ENCODE measurements around the gene OR6C4.
"Not testable (repeated sequence)": the region's sequence is repeated elsewhere in the genome, so short reads cannot be mapped to it uniquely, and the experiment has no call there.

Gene OR6C4

DNA sequence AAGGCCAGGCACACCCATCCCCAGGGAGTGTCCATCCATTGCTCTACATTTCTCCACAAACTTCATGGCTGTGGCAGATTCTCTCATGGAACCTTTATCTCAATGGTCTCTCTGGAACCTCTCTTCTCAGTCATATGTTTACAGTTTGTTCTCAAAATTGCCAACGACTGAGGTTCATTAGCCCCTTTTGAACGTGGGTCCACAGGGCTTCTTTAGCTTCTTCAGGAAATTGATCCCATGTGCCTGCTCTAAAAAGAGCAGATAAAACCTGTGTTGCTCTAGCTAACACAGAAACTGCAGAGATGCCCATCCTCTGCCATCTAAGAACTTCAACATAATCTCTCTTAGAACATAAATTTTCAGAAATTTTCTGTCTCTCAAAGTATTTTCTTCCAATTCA, at the start of gene OR6C4:
Gene OR6C4 (plus strand): TSS at position 301 of the 400 bp plus-strand sequence. CDS start 1,625 bp downstream, outside the sequence.
- peaks cover 4% of the 10 kb centered on the region for H3K9me3 ChIP-seq (ENCODE audit: control insufficient read depth, low read depth, low read length)
- no peak within 1 kb of the TSS for H3K4me3 ChIP-seq (ENCODE audit: low read length)
- H3K9ac ChIP-seq (ENCODE audit: low read length), result no peak within 1 kb of the TSS
- no peaks in the 10 kb centered on the region for H3K4me1 ChIP-seq (ENCODE audit: control insufficient read depth, low read depth, low read length)
- no peaks in the 10 kb centered on the region for H3K27me3 ChIP-seq (ENCODE audit: control insufficient read depth, insufficient read depth, low read length)
- no peaks in the 10 kb centered on the region for H3K36me3 ChIP-seq (ENCODE audit: control insufficient read depth, low read depth, low read length)
- H3K27ac ChIP-seq (ENCODE audit: low read length), result no peak within 1 kb of the TSS

DNA sequence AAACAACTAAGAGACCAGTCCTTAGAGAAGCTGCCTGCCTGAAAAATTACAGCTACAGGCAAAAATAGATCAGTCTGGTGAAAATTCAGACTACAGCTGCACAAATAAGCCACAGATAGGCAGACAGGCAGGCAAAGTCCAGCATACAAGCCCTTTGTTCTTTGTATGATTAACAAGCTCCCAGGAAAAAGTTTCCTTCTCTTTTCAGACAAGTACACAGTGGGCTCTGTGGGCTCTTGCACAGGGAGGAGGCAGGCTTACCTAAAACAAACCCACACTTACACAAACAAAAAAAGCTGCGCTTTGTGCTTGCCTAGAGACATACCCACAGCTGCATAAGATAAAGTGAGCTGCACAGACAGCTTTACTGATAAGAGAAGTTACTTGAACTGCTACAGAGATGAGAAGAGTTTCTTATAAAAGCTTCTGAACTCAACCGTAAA, 49.6 kb upstream of the OR6C4 start:
- H3K9ac ChIP-seq (ENCODE audit: low read length), result no peak overlapping the region

DNA sequence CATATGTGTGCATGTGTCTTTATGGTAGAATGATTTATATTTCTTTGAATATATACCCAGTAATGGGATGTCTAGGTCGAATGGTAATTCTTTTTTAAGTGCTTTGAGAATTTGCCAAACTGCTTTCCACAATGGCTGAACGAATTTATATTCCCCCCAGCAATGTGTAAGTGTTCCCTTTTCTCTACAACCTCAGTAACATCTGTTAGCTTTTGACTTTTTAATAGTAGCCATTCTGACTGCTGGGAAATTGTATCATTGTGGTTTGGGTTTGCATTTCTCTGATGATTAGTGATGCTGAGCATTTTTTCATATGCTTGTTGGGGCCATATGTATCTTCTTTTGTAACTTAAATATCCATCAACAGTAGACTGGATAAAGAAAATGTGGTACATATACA, 47.8 kb upstream of the OR6C4 start:
- Histone ChIP-seq H3K36me3 (ENCODE audit: control insufficient read depth, low read depth, low read length) (no peaks in the 10 kb centered on the region), H3K27me3 (ENCODE audit: control insufficient read depth, insufficient read depth, low read length) (no peaks in the 10 kb centered on the region), H3K4me3 (ENCODE audit: low read length) (no peak overlapping the region), H3K9me3 (ENCODE audit: control insufficient read depth, low read depth, low read length) (no peaks in the 10 kb centered on the region), H3K9ac (ENCODE audit: low read length) (no peak overlapping the region), H3K4me1 (ENCODE audit: control insufficient read depth, low read depth, low read length) (no peaks in the 10 kb centered on the region), H3K27ac (ENCODE audit: low read length) (no peak overlapping the region)

More for the DNA sequence above, 49.6 kb upstream of the OR6C4 start:
- no peaks in the 10 kb centered on the region for H3K4me1 ChIP-seq (ENCODE audit: control insufficient read depth, low read depth, low read length)
- H3K27me3 ChIP-seq (ENCODE audit: control insufficient read depth, insufficient read depth, low read length), result no peaks in the 10 kb centered on the region
- no peaks in the 10 kb centered on the region for H3K9me3 ChIP-seq (ENCODE audit: control insufficient read depth, low read depth, low read length)
- H3K36me3 ChIP-seq (ENCODE audit: control insufficient read depth, low read depth, low read length), result no peaks in the 10 kb centered on the region
- H3K4me3 ChIP-seq (ENCODE audit: low read length), result no peak overlapping the region
- H3K27ac ChIP-seq (ENCODE audit: low read length), result no peak overlapping the region

DNA sequence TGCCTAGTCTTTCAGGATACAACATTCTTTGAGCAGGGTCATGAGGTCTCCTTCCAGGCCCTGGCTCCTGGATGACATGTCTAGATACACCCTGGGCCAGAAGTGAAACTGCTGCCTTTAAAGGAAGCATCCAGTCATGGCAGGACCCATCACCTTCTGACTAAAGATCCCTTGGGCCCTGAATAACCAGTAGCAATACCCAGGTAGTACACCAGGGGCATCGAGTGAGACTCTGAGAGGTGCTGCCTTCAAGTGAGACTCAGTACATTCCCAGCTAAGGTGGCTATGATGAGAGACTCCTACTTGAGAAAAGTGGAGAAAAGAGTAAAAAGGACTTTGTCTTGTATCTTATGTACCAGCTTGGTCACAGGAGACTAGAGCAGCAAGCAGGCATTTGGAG, 33.7 kb upstream of the OR6C4 start:
- Histone ChIP-seq H3K27ac (ENCODE audit: low read length) (no peak overlapping the region), H3K9me3 (ENCODE audit: control insufficient read depth, low read depth, low read length) (no peaks in the 10 kb centered on the region), H3K27me3 (ENCODE audit: control insufficient read depth, insufficient read depth, low read length) (no peaks in the 10 kb centered on the region), H3K9ac (ENCODE audit: low read length) (no peak overlapping the region), H3K4me1 (ENCODE audit: control insufficient read depth, low read depth, low read length) (no peaks in the 10 kb centered on the region), H3K4me3 (ENCODE audit: low read length) (no peak overlapping the region), H3K36me3 (ENCODE audit: control insufficient read depth, low read depth, low read length) (no peaks in the 10 kb centered on the region)

DNA sequence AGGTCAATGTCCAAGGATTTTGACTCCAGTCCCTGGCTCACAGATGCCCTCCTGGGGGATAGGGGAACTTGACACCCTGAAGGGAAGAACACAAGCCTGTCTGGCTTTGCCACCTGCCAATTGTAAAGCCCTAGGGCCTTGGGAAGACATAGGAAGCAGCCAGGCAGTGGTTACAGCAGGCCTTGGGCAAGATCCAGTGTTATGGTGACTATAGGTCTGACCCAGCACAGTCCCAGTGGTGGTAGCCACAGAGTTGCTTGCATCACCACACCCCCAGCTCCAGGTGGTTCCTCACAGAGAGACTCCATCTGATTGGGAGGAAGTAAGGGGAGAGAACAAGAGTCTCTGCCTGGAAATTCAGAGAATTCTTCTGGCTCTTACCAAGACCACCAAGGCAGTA, 33.0 kb upstream of the OR6C4 start:
- H3K36me3 ChIP-seq (ENCODE audit: control insufficient read depth, low read depth, low read length), result no peaks in the 10 kb centered on the region
- no peak overlapping the region for H3K4me3 ChIP-seq (ENCODE audit: low read length)

DNA sequence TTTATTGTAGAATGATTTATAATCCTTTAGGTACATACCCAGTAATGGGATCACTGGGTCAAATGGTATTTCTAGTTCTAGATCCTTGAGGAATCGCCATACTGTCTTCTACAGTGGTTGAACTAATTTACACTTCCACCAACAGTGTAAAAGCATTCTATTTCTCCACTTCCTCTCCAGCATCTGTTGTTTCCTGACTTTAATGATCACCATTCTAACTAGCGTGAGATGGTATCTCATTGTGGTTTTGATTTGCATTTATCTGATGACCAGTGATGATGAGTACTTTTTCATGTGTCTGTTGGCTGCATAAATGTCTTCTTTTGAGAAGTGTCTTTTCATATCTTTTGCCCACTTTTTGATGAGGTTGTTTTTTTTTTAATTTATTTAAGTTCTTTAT, 1.2 kb upstream of the OR6C4 start:
- not testable (repeated sequence) for H3K27me3 ChIP-seq (ENCODE audit: control insufficient read depth, insufficient read depth, low read length); H3K9ac ChIP-seq (ENCODE audit: low read length); H3K36me3 ChIP-seq (ENCODE audit: control insufficient read depth, low read depth, low read length); H3K4me1 ChIP-seq (ENCODE audit: control insufficient read depth, low read depth, low read length); H3K27ac ChIP-seq (ENCODE audit: low read length); H3K9me3 ChIP-seq (ENCODE audit: control insufficient read depth, low read depth, low read length); H3K4me3 ChIP-seq (ENCODE audit: low read length)

More for the DNA sequence above, 33.0 kb upstream of the OR6C4 start:
- no peaks in the 10 kb centered on the region for H3K9me3 ChIP-seq (ENCODE audit: control insufficient read depth, low read depth, low read length)
- no peaks in the 10 kb centered on the region for H3K27me3 ChIP-seq (ENCODE audit: control insufficient read depth, insufficient read depth, low read length)
- H3K4me1 ChIP-seq (ENCODE audit: control insufficient read depth, low read depth, low read length), result no peaks in the 10 kb centered on the region
- no peak overlapping the region for H3K9ac ChIP-seq (ENCODE audit: low read length)
- H3K27ac ChIP-seq (ENCODE audit: low read length), result no peak overlapping the region

DNA sequence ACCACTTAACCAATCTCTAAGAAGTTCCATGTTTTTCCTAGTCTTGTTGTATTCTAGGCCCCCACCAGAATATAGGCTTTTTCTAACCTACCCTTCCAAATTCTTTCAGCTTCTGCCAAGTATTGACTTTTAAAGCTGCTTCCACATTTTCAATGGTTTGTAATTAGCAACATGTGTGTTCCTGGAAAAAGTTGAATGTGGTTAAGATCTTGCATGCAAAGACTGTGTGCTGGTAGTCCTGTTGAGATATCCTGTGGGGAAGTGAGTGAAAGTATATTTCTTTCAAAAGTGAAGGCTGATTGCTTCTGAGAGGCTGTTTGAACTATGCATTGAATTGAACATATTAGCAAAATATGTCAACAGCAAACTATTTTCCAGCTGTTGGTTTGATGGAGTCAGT, 646 bp upstream of the OR6C4 start:
- Histone ChIP-seq H3K36me3 (ENCODE audit: control insufficient read depth, low read depth, low read length) (no peaks in the 10 kb centered on the region), H3K27ac (ENCODE audit: low read length) (no peak overlapping the region), H3K27me3 (ENCODE audit: control insufficient read depth, insufficient read depth, low read length) (no peaks in the 10 kb centered on the region), H3K9ac (ENCODE audit: low read length) (no peak overlapping the region), H3K4me1 (ENCODE audit: control insufficient read depth, low read depth, low read length) (no peaks in the 10 kb centered on the region), H3K4me3 (ENCODE audit: low read length) (no peak overlapping the region), H3K9me3 (ENCODE audit: control insufficient read depth, low read depth, low read length) (peaks cover 4% of the 10 kb centered on the region)

DNA sequence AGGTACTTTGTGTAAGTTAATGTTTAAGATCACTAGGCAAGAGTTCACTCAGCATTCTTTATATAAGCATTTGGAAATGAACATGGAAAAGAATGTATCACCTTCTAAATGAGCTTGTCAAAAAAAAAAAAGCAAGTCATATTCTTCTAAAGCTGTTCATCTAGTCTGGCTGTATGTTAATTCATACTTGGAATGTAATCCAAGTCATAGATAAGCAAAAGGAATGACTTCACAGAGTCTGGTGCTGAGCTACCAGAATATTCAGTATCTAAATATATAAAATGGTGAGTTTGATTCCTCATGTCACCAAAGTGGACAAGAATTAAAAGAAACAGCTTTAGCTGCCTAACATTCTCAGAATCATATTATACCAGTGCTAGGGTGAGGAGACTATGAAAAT, 4.9 kb downstream of the OR6C4 start:
- H3K9ac ChIP-seq (ENCODE audit: low read length), result no peak overlapping the region
- H3K4me1 ChIP-seq (ENCODE audit: control insufficient read depth, low read depth, low read length), result no peaks in the 10 kb centered on the region
- H3K27ac ChIP-seq (ENCODE audit: low read length), result no peak overlapping the region
- no peaks in the 10 kb centered on the region for H3K36me3 ChIP-seq (ENCODE audit: control insufficient read depth, low read depth, low read length)
- H3K4me3 ChIP-seq (ENCODE audit: low read length), result no peak overlapping the region
- H3K9me3 ChIP-seq (ENCODE audit: control insufficient read depth, low read depth, low read length), result peaks cover 3% of the 10 kb centered on the region
- no peaks in the 10 kb centered on the region for H3K27me3 ChIP-seq (ENCODE audit: control insufficient read depth, insufficient read depth, low read length)

DNA sequence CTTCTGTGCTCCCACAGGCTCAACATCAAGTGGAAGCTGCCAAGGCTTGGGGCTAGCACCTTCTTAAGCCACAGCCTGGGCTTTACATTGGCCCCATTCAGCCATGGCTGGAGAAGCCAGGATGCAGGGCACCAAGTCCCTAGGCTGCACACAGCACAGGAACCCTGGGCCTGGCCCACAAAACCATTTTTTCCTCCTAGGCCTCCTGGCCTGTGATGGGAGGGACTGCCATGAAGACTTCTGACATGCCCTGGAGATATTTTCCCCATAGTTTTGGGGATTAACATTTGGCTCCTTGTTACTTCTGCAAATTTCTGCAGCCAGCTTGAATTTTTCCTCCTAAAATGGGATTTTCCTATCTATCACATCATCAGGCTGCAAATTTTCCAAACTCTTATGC, 20.7 kb downstream of the OR6C4 start:
- not testable (repeated sequence) for H3K27ac ChIP-seq (ENCODE audit: low read length); H3K36me3 ChIP-seq (ENCODE audit: control insufficient read depth, low read depth, low read length); H3K4me1 ChIP-seq (ENCODE audit: control insufficient read depth, low read depth, low read length); H3K27me3 ChIP-seq (ENCODE audit: control insufficient read depth, insufficient read depth, low read length); H3K9ac ChIP-seq (ENCODE audit: low read length); H3K4me3 ChIP-seq (ENCODE audit: low read length)
- H3K9me3 ChIP-seq (ENCODE audit: control insufficient read depth, low read depth, low read length), result peaks cover 15% of the 10 kb centered on the region

DNA sequence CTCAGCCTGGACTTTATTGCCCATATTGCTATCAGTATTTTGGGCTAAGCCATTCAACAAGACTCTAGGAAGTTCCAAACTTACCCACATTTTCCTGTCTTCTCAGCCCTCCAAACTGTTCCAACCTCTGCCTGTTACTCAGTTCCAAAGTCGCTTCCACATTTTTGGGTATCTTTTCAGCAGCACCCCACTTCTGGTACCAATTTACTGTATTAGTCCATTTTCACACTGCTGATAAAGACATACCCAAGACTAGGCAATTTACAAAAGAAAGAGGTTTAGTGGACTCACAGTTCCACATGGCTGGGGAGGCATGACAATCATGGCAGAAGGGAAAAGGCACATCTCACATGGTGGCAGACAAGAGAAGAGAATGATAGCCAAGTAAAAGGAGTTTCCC, 21.3 kb downstream of the OR6C4 start:
- peaks cover 15% of the 10 kb centered on the region for H3K9me3 ChIP-seq (ENCODE audit: control insufficient read depth, low read depth, low read length)
- H3K36me3 ChIP-seq (ENCODE audit: control insufficient read depth, low read depth, low read length); H3K4me3 ChIP-seq (ENCODE audit: low read length); H3K4me1 ChIP-seq (ENCODE audit: control insufficient read depth, low read depth, low read length); H3K27ac ChIP-seq (ENCODE audit: low read length); H3K27me3 ChIP-seq (ENCODE audit: control insufficient read depth, insufficient read depth, low read length); H3K9ac ChIP-seq (ENCODE audit: low read length): not testable (repeated sequence)

DNA sequence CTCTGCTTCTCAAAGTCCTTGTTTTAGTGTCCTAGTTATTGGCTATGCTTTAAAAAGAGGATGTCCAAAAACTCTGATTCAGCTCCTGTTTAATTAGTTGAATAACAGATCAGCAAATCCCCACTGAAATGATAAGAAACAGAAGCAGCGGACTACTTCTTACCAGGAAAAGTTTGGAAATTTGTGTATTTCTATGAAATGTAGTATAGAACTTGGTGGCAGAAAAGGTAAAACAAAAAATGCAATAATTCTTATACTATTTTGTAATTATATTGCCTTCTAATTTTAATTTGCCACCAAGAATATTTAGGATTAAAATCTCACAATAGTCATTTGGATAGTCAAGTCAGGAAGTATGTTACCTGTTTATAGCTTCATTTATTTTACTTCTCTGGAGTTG, 22.8 kb downstream of the OR6C4 start, which contains the start of gene OR2AP1:
Gene OR2AP1 (plus strand): TSS at position 301 of the 400 bp plus-strand sequence. CDS start 1,947 bp downstream, outside the sequence.
- Histone ChIP-seq H3K4me1 (ENCODE audit: control insufficient read depth, low read depth, low read length) (no peaks in the 10 kb centered on the region), H3K9ac (ENCODE audit: low read length) (no peak within 1 kb of the TSS), H3K27ac (ENCODE audit: low read length) (no peak within 1 kb of the TSS), H3K4me3 (ENCODE audit: low read length) (no peak within 1 kb of the TSS), H3K27me3 (ENCODE audit: control insufficient read depth, insufficient read depth, low read length) (no peaks in the 10 kb centered on the region), H3K36me3 (ENCODE audit: control insufficient read depth, low read depth, low read length) (no peaks in the 10 kb centered on the region), H3K9me3 (ENCODE audit: control insufficient read depth, low read depth, low read length) (peaks cover 15% of the 10 kb centered on the region)

DNA sequence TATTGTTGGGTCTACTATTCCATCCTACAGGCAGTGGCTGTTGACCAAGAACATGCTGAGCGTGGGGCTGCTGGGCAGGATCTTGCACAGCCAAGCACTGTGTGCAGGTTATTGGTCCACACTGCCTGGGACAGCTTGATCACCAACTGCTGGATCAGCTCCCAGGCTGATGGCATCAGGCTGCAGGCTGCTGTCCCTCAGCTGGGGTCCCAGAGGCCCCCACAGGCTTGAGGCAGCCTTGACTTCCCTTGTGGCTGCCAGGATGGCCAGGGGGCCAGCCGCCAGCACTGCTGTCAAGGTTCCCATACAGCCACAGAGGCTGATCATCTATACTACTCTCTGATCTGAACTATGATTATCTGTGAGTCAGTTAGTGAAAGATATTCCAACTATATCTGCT, 32.7 kb downstream of the OR6C4 start:
- Histone ChIP-seq H3K27me3 (ENCODE audit: control insufficient read depth, insufficient read depth, low read length) (no peaks in the 10 kb centered on the region), H3K9me3 (ENCODE audit: control insufficient read depth, low read depth, low read length) (no peaks in the 10 kb centered on the region), H3K4me1 (ENCODE audit: control insufficient read depth, low read depth, low read length) (no peaks in the 10 kb centered on the region), H3K27ac (ENCODE audit: low read length) (no peak overlapping the region), H3K36me3 (ENCODE audit: control insufficient read depth, low read depth, low read length) (no peaks in the 10 kb centered on the region), H3K4me3 (ENCODE audit: low read length) (no peak overlapping the region), H3K9ac (ENCODE audit: low read length) (no peak overlapping the region)
